ENCODE results near the gene HBZ.

HBZ gene

GRCh38 chr16:129075-129474, 23.4 kb upstream of the HBZ start:
- Histone ChIP-seq H4K91ac (ENCODE audit: low read depth, low read length, poor library complexity) (no peak overlapping the region), H3K23ac (ENCODE audit: low read depth, low read length, poor library complexity) (no peak overlapping the region), H3K36me3 (replicated peaks in 1 of 2; ENCODE audit: control insufficient read depth in 2 of 2, insufficient read depth in 2 of 2, low read length in 2 of 2) (no peaks in the 10 kb centered on the region), H3K4me1 (ENCODE audit: control insufficient read depth in 2 of 2, insufficient read depth in 1 of 2, low read depth in 1 of 2, low read length in 2 of 2) (no peaks in the 10 kb centered on the region), H3K4me2 (ENCODE audit: insufficient read depth, low read length, poor library complexity, severe bottlenecking) (no peak overlapping the region), H3K14ac (ENCODE audit: low read length) (no peak overlapping the region), H4K8ac (ENCODE audit: low read depth, low read length) (no peak overlapping the region), H2AK5ac (ENCODE audit: low read depth, low read length) (no peak overlapping the region), H2BK12ac (ENCODE audit: low read length) (no peak overlapping the region), H2BK15ac (ENCODE audit: low read length) (no peak overlapping the region), H3K27me3 (ENCODE audit: control insufficient read depth in 3 of 3, insufficient read depth in 3 of 3, low read depth in 1 of 3, low read length in 3 of 3) (no peaks in the 10 kb centered on the region), H3K18ac (ENCODE audit: low read length) (no peak overlapping the region), H3K4ac (ENCODE audit: low read length) (no peak overlapping the region), H2AFZ (ENCODE audit: low read length) (no peak overlapping the region), H3K4me3 (ENCODE audit: low read length in 2 of 2) (no peak overlapping the region), H2BK120ac (ENCODE audit: low read depth, low read length) (no peak overlapping the region), H3K9ac (ENCODE audit: low read depth, low read length, poor library complexity) (no peak overlapping the region), H3K9me3 (replicated peaks in 1 of 2; ENCODE audit: control insufficient read depth in 2 of 2, insufficient read depth in 1 of 2, low read depth in 1 of 2, low read length in 2 of 2) (no peaks in the 10 kb centered on the region), H3K79me1 (ENCODE audit: low read depth, low read length) (no peaks in the 10 kb centered on the region), H3K27ac (replicated peaks; ENCODE audit: low read length) (no peak overlapping the region), H2BK5ac (ENCODE audit: low read length) (no peak overlapping the region)
- DNase-seq (ENCODE audit: low spot score): no peak
- no CpG with 5 or more reads among the region's 2 CpGs for WGBS, 2 donors (ENCODE audit: extremely low coverage in 2 of 2, insufficient read length in 2 of 2, insufficient replicate concordance in 1 of 2)

- H2BK5ac ChIP-seq (ENCODE audit: low read length): no peak overlapping the region
- DNase-seq (ENCODE audit: low spot score): no peak
- no peaks in the 10 kb centered on the region for H3K4me1 ChIP-seq (ENCODE audit: control insufficient read depth in 2 of 2, insufficient read depth in 1 of 2, low read depth in 1 of 2, low read length in 2 of 2)
- no peak overlapping the region for H2BK12ac ChIP-seq (ENCODE audit: low read length)
- no peaks in the 10 kb centered on the region for H3K9me3 ChIP-seq (replicated peaks in 1 of 2; ENCODE audit: control insufficient read depth in 2 of 2, insufficient read depth in 1 of 2, low read depth in 1 of 2, low read length in 2 of 2)
- H3K9ac ChIP-seq (ENCODE audit: low read depth, low read length, poor library complexity): no peak overlapping the region
- H4K8ac ChIP-seq (ENCODE audit: low read depth, low read length): no peak overlapping the region
- no peak overlapping the region for H3K27ac ChIP-seq (replicated peaks; ENCODE audit: low read length)
- WGBS, 2 donors (ENCODE audit: extremely low coverage in 2 of 2, insufficient read length in 2 of 2, insufficient replicate concordance in 1 of 2): no CpG with 5 or more reads among the region's 15 CpGs
- H3K4me3 ChIP-seq (ENCODE audit: low read length in 2 of 2): no peak overlapping the region
- H3K4ac ChIP-seq (ENCODE audit: low read length): no peak overlapping the region
- no peak overlapping the region for H2AK5ac ChIP-seq (ENCODE audit: low read depth, low read length)
- H3K27me3 ChIP-seq (ENCODE audit: control insufficient read depth in 3 of 3, insufficient read depth in 3 of 3, low read depth in 1 of 3, low read length in 3 of 3): no peaks in the 10 kb centered on the region
- H4K91ac ChIP-seq (ENCODE audit: low read depth, low read length, poor library complexity): no peak overlapping the region
- H2AFZ ChIP-seq (ENCODE audit: low read length): no peak overlapping the region
- no peak overlapping the region for H3K4me2 ChIP-seq (ENCODE audit: insufficient read depth, low read length, poor library complexity, severe bottlenecking)
- no peaks in the 10 kb centered on the region for H3K79me1 ChIP-seq (ENCODE audit: low read depth, low read length)
- no peak overlapping the region for H2BK120ac ChIP-seq (ENCODE audit: low read depth, low read length)
- H3K14ac ChIP-seq (ENCODE audit: low read length): no peak overlapping the region
- no peak overlapping the region for H3K23ac ChIP-seq (ENCODE audit: low read depth, low read length, poor library complexity)
- H3K36me3 ChIP-seq (replicated peaks in 1 of 2; ENCODE audit: control insufficient read depth in 2 of 2, insufficient read depth in 2 of 2, low read length in 2 of 2): no peaks in the 10 kb centered on the region
- H3K18ac ChIP-seq (ENCODE audit: low read length): no peak overlapping the region
- H2BK15ac ChIP-seq (ENCODE audit: low read length): no peak overlapping the region
These were observed 21.8 kb upstream of the HBZ start for GRCh38 chr16:130533-131173.

- no peak overlapping the region for H2AFZ ChIP-seq (ENCODE audit: low read length)
- no peak for DNase-seq (ENCODE audit: low spot score)
These were observed 20.3 kb upstream of the HBZ start for GRCh38 chr16:132120-132519.

GRCh38 chr16:133716-134115, 18.7 kb upstream of the HBZ start:
- Histone ChIP-seq H2BK120ac (ENCODE audit: low read depth, low read length) (no peak overlapping the region), H3K18ac (ENCODE audit: low read length) (no peak overlapping the region), H2AFZ (ENCODE audit: low read length) (no peak overlapping the region), H3K9me3 (replicated peaks in 1 of 2; ENCODE audit: control insufficient read depth in 2 of 2, insufficient read depth in 1 of 2, low read depth in 1 of 2, low read length in 2 of 2) (no peaks in the 10 kb centered on the region), H3K23ac (ENCODE audit: low read depth, low read length, poor library complexity) (no peak overlapping the region), H3K4me1 (ENCODE audit: control insufficient read depth in 2 of 2, insufficient read depth in 1 of 2, low read depth in 1 of 2, low read length in 2 of 2) (no peaks in the 10 kb centered on the region), H3K36me3 (replicated peaks in 1 of 2; ENCODE audit: control insufficient read depth in 2 of 2, insufficient read depth in 2 of 2, low read length in 2 of 2) (no peaks in the 10 kb centered on the region), H3K14ac (ENCODE audit: low read length) (no peak overlapping the region), H3K9ac (ENCODE audit: low read depth, low read length, poor library complexity) (no peak overlapping the region), H3K4me2 (ENCODE audit: insufficient read depth, low read length, poor library complexity, severe bottlenecking) (no peak overlapping the region), H3K27ac (replicated peaks; ENCODE audit: low read length) (no peak overlapping the region), H2BK15ac (ENCODE audit: low read length) (no peak overlapping the region), H3K4ac (ENCODE audit: low read length) (no peak overlapping the region), H3K4me3 (ENCODE audit: low read length in 2 of 2) (no peak overlapping the region), H3K79me1 (ENCODE audit: low read depth, low read length) (no peaks in the 10 kb centered on the region), H4K91ac (ENCODE audit: low read depth, low read length, poor library complexity) (no peak overlapping the region), H3K27me3 (ENCODE audit: control insufficient read depth in 3 of 3, insufficient read depth in 3 of 3, low read depth in 1 of 3, low read length in 3 of 3) (no peaks in the 10 kb centered on the region), H2AK5ac (ENCODE audit: low read depth, low read length) (no peak overlapping the region), H2BK12ac (ENCODE audit: low read length) (no peak overlapping the region), H4K8ac (ENCODE audit: low read depth, low read length) (no peak overlapping the region), H2BK5ac (ENCODE audit: low read length) (no peak overlapping the region)
- no peak for DNase-seq (ENCODE audit: low spot score)
- WGBS, 2 donors (ENCODE audit: extremely low coverage in 2 of 2, insufficient read length in 2 of 2, insufficient replicate concordance in 1 of 2): no CpG with 5 or more reads among the region's 2 CpGs

More at GRCh38 chr16:132120-132519, 20.3 kb upstream of the HBZ start:
- Histone ChIP-seq H3K14ac (ENCODE audit: low read length) (no peak overlapping the region), H4K91ac (ENCODE audit: low read depth, low read length, poor library complexity) (no peak overlapping the region), H2AK5ac (ENCODE audit: low read depth, low read length) (no peak overlapping the region), H3K4me2 (ENCODE audit: insufficient read depth, low read length, poor library complexity, severe bottlenecking) (no peak overlapping the region), H4K8ac (ENCODE audit: low read depth, low read length) (no peak overlapping the region), H3K4me1 (ENCODE audit: control insufficient read depth in 2 of 2, insufficient read depth in 1 of 2, low read depth in 1 of 2, low read length in 2 of 2) (no peaks in the 10 kb centered on the region), H2BK5ac (ENCODE audit: low read length) (no peak overlapping the region), H3K4ac (ENCODE audit: low read length) (no peak overlapping the region), H3K18ac (ENCODE audit: low read length) (no peak overlapping the region), H3K9ac (ENCODE audit: low read depth, low read length, poor library complexity) (no peak overlapping the region), H2BK120ac (ENCODE audit: low read depth, low read length) (no peak overlapping the region), H3K36me3 (replicated peaks in 1 of 2; ENCODE audit: control insufficient read depth in 2 of 2, insufficient read depth in 2 of 2, low read length in 2 of 2) (no peaks in the 10 kb centered on the region), H3K27me3 (ENCODE audit: control insufficient read depth in 3 of 3, insufficient read depth in 3 of 3, low read depth in 1 of 3, low read length in 3 of 3) (no peaks in the 10 kb centered on the region), H3K27ac (replicated peaks; ENCODE audit: low read length) (no peak overlapping the region), H3K79me1 (ENCODE audit: low read depth, low read length) (no peaks in the 10 kb centered on the region), H3K4me3 (ENCODE audit: low read length in 2 of 2) (no peak overlapping the region), H2BK12ac (ENCODE audit: low read length) (no peak overlapping the region), H2BK15ac (ENCODE audit: low read length) (no peak overlapping the region), H3K9me3 (replicated peaks in 1 of 2; ENCODE audit: control insufficient read depth in 2 of 2, insufficient read depth in 1 of 2, low read depth in 1 of 2, low read length in 2 of 2) (no peaks in the 10 kb centered on the region), H3K23ac (ENCODE audit: low read depth, low read length, poor library complexity) (no peak overlapping the region)
- WGBS, 2 donors (ENCODE audit: extremely low coverage in 2 of 2, insufficient read length in 2 of 2, insufficient replicate concordance in 1 of 2): no CpG with 5 or more reads among the region's 7 CpGs
